ENCODE results near the gene PCDHB5.
"Not testable (repeated sequence)": the region's sequence is repeated elsewhere in the genome, so short reads cannot be mapped to it uniquely, and the experiment has no call there.

GRCh38 chr5:141096586-141096985 is 38.4 kb upstream of the PCDHB5 start:
- TF ChIP-seq, protein P1, sequence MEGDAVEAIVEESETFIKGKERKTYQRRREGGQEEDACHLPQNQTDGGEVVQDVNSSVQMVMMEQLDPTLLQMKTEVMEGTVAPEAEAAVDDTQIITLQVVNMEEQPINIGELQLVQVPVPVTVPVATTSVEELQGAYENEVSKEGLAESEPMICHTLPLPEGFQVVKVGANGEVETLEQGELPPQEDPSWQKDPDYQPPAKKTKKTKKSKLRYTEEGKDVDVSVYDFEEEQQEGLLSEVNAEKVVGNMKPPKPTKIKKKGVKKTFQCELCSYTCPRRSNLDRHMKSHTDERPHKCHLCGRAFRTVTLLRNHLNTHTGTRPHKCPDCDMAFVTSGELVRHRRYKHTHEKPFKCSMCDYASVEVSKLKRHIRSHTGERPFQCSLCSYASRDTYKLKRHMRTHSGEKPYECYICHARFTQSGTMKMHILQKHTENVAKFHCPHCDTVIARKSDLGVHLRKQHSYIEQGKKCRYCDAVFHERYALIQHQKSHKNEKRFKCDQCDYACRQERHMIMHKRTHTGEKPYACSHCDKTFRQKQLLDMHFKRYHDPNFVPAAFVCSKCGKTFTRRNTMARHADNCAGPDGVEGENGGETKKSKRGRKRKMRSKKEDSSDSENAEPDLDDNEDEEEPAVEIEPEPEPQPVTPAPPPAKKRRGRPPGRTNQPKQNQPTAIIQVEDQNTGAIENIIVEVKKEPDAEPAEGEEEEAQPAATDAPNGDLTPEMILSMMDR (conservative IDR thresholded peaks at IDR 0.05 in 1 of 2, IDR thresholded peaks at IDR 0.05 in 1 of 2; ENCODE audit: low read depth in 1 of 2, low read length in 2 of 2): not testable (repeated sequence)
- not testable (repeated sequence) for TF ChIP-seq EZH2 (IDR thresholded peaks at IDR 0.05; ENCODE audit: low read length, missing control alignments)

Data from fibroblast of lung (primary cell).